ENCODE results near the gene SLC25A21. TPM values are rescaled to one million over a fixed set of nuclear protein-coding genes. Genes with fewer than 3 reads are reported as not detected.

SLC25A21 gene
- total RNA-seq, 1 donor from 2014 or later = 1.2 TPM

DNA sequence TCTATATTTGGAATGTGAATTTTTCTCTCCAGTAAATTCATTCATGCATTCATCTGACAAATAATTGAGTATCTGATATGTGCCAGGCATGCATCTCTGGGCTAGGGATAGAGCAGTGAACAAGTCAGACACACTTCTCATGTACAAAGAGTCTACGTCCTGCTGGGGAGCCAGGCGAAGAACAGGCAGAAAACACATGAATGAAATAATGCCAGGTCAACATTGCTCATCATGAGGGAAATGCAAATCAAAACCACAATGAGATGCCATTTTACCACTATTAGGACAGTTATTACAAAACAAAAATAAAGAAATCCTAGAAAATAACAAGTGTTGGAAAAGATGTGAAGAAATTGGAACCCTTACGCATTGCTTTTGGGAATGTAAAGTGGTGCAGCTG lies 420.5 kb downstream of the SLC25A21 start:
- peaks cover 1% of the 10 kb centered on the region for H3K27me3 Mint-ChIP-seq (ENCODE audit: unreplicated experiment)
- H3K9me3 Mint-ChIP-seq (ENCODE audit: unreplicated experiment) = no peaks in the 10 kb centered on the region
- H3K4me1 Mint-ChIP-seq (ENCODE audit: unreplicated experiment) = no peaks in the 10 kb centered on the region
- no peak overlapping the region for H3K27ac Mint-ChIP-seq (ENCODE audit: unreplicated experiment)
- no peak for DNase-seq (ENCODE audit: low spot score)
- H3K4me3 Mint-ChIP-seq (ENCODE audit: unreplicated experiment) = no peak overlapping the region
- TF ChIP-seq, protein P1, sequence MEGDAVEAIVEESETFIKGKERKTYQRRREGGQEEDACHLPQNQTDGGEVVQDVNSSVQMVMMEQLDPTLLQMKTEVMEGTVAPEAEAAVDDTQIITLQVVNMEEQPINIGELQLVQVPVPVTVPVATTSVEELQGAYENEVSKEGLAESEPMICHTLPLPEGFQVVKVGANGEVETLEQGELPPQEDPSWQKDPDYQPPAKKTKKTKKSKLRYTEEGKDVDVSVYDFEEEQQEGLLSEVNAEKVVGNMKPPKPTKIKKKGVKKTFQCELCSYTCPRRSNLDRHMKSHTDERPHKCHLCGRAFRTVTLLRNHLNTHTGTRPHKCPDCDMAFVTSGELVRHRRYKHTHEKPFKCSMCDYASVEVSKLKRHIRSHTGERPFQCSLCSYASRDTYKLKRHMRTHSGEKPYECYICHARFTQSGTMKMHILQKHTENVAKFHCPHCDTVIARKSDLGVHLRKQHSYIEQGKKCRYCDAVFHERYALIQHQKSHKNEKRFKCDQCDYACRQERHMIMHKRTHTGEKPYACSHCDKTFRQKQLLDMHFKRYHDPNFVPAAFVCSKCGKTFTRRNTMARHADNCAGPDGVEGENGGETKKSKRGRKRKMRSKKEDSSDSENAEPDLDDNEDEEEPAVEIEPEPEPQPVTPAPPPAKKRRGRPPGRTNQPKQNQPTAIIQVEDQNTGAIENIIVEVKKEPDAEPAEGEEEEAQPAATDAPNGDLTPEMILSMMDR (IDR thresholded peaks at IDR 0.05; ENCODE audit: unreplicated experiment) = no peak
- no peaks in the 10 kb centered on the region for H3K36me3 Mint-ChIP-seq (ENCODE audit: low read depth, unreplicated experiment)

- Mint-ChIP-seq H3K36me3 (ENCODE audit: low read depth, unreplicated experiment) (no peaks in the 10 kb centered on the region), H3K9me3 (ENCODE audit: unreplicated experiment) (no peaks in the 10 kb centered on the region), H3K27ac (ENCODE audit: unreplicated experiment) (no peak overlapping the region), H3K27me3 (ENCODE audit: unreplicated experiment) (peaks cover 1% of the 10 kb centered on the region), H3K4me3 (ENCODE audit: unreplicated experiment) (no peak overlapping the region), H3K4me1 (ENCODE audit: unreplicated experiment) (no peaks in the 10 kb centered on the region)
- TF ChIP-seq, protein P1 (IDR thresholded peaks at IDR 0.05; ENCODE audit: unreplicated experiment) = no peak
- DNase-seq (ENCODE audit: low spot score) = no peak
Measured at GRCh38 chr14:36751106-36751505, 421.3 kb downstream of the SLC25A21 start.

DNA sequence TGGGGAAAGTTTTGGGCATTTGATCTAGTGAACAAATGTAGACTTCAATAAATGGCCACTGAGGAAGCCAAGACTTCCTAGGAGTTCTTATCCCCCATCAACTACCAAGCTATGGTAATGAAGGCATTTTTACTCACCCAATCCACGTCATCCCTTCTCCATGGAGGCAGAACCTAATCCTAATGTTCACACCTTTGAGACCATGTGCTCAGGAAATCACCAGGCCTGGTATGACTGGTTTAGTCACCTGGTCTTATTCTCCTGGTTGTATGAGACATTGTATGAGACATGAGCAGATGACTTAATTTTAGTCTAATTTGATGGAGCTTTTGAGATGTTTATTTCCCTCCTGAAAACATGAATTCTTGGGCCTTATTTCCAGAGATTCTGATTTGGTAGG lies 422.2 kb downstream of the SLC25A21 start:
- Mint-ChIP-seq H3K27ac (ENCODE audit: unreplicated experiment) (no peak overlapping the region), H3K4me1 (ENCODE audit: unreplicated experiment) (no peaks in the 10 kb centered on the region), H3K4me3 (ENCODE audit: unreplicated experiment) (no peak overlapping the region), H3K36me3 (ENCODE audit: low read depth, unreplicated experiment) (no peaks in the 10 kb centered on the region), H3K9me3 (ENCODE audit: unreplicated experiment) (no peaks in the 10 kb centered on the region), H3K27me3 (ENCODE audit: unreplicated experiment) (peaks cover 1% of the 10 kb centered on the region)
- no peak for DNase-seq (ENCODE audit: low spot score)
- TF ChIP-seq, protein P1 (IDR thresholded peaks at IDR 0.05; ENCODE audit: unreplicated experiment) = no peak

DNA sequence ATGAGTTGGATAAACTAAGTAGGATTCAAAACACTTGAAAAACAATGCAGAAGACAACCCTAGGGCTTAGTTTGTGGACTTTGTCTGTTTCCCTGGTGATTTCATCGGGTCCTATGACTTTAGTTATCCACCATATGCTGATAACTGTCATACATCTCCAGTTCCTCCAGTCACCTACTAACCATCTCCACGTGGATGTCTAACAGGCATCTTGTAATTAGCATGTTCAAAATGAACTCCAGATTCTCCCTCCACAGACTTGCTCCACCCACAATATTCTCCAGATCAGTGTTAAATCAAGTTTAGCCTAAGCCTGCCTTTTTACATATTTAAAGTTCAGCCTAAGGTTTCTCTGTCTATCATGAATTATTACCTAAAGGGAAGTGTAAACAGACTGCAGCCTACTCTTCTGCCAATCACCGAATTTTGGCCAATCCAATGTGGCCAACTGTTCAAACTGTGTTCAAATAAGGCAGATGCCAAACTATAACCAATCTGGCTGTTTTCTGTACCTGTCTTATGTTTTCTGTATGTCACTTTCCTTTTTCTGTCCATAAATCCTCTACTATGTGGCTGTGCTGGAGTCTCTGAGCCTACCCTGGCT lies 423.7 kb downstream of the SLC25A21 start:
- H3K27ac Mint-ChIP-seq (ENCODE audit: unreplicated experiment) = no peak overlapping the region
- no peaks in the 10 kb centered on the region for H3K9me3 Mint-ChIP-seq (ENCODE audit: unreplicated experiment)
- H3K36me3 Mint-ChIP-seq (ENCODE audit: low read depth, unreplicated experiment) = no peaks in the 10 kb centered on the region
- H3K4me1 Mint-ChIP-seq (ENCODE audit: unreplicated experiment) = no peaks in the 10 kb centered on the region
- no peak overlapping the region for H3K4me3 Mint-ChIP-seq (ENCODE audit: unreplicated experiment)
- TF ChIP-seq, protein P1 (IDR thresholded peaks at IDR 0.05; ENCODE audit: unreplicated experiment) = no peak
- H3K27me3 Mint-ChIP-seq (ENCODE audit: unreplicated experiment) = peaks cover 1% of the 10 kb centered on the region
- DNase-seq (ENCODE audit: low spot score) = no peak

DNA sequence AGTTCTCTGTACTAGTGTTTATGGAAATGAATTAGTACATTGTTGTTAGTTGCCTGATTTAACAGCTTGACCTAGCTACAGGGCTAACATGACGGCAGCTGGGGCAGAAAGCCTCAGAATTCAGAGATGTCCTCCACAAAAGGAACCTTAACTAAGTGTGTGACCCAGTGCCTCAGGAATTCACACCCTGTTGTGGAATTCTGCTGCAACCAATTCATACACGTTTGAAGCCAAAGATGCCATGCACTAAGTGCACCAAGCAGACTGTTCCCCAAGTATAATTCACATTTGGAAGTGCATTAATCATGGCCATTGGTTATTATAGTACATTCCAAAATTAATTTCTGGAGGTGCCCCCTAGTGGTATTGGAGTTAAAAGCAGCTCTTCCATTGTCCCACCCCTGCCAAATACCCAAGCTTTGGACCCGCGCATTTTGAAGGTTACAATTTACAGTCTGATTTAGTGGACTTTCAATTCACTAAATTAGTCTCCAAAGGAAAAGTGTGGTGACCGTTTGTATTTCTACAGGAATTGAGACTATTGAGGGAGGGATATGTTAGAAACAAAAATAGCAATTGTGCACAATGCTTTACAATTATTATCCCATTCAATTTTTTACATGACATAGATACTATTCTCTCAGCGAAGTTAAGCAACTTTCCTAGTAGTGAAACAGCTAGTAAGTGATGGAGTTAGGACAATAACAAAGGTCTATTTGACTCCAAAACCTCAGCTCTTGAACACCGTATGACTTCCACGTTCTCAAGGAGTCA lies 424.8 kb downstream of the SLC25A21 start:
- no peak for DNase-seq (ENCODE audit: low spot score)
- TF ChIP-seq, protein P1 (IDR thresholded peaks at IDR 0.05; ENCODE audit: unreplicated experiment) = peak; percentile 85
- Mint-ChIP-seq H3K36me3 (ENCODE audit: low read depth, unreplicated experiment) (no peaks in the 10 kb centered on the region), H3K27me3 (ENCODE audit: unreplicated experiment) (no peaks in the 10 kb centered on the region), H3K4me1 (ENCODE audit: unreplicated experiment) (no peaks in the 10 kb centered on the region), H3K4me3 (ENCODE audit: unreplicated experiment) (no peak overlapping the region), H3K9me3 (ENCODE audit: unreplicated experiment) (no peaks in the 10 kb centered on the region), H3K27ac (ENCODE audit: unreplicated experiment) (no peak overlapping the region)

All from endothelial cell (in vitro differentiated cells).